ENCODE measurements around the gene PHACTR1. TPM values are rescaled to one million over a fixed set of nuclear protein-coding genes. Genes with fewer than 3 reads are reported as not detected.

Gene PHACTR1
- polyA plus RNA-seq, 1 of the 3 experiments (the other 2 are of a cell fraction), result 0.12 TPM

GRCh38 chr6:13098006-13098405, 381.4 kb downstream of the PHACTR1 start:
- Histone ChIP-seq H3K79me2 (ENCODE audit: insufficient read depth) (no peaks in the 10 kb centered on the region), H3K36me3 (replicated peaks in 1 of 2; ENCODE audit: control insufficient read depth in 1 of 2, insufficient read depth in 2 of 2, low read length in 1 of 2) (no peaks in the 10 kb centered on the region), H3K4me2 (no peak overlapping the region), H3K9me2 (no peaks in the 10 kb centered on the region), H3K9ac (no peak overlapping the region), H4K20me1 (ENCODE audit: insufficient read depth) (no peaks in the 10 kb centered on the region), H3K27me3 (ENCODE audit: insufficient read depth) (no peaks in the 10 kb centered on the region), H3K27ac (ENCODE audit: low read depth in 2 of 2, low read length in 1 of 2) (no peak overlapping the region), H3K9me3 (no peaks in the 10 kb centered on the region), H3F3A (replicated peaks; ENCODE audit: insufficient read depth) (no peaks in the 10 kb centered on the region), H2AFZ (ENCODE audit: low read depth) (no peak overlapping the region), H3K4me1 (ENCODE audit: control insufficient read depth in 1 of 2, insufficient read depth in 2 of 2, low read depth in 1 of 2, low read length in 1 of 2) (no peaks in the 10 kb centered on the region; a peak in 2 of 4 replicates), H3K4me3 (ENCODE audit: low read depth in 2 of 2, low read length in 1 of 2) (no peak overlapping the region)
- no peak for DNase-seq
- no peak for TF ChIP-seq TEAD4 (IDR thresholded peaks at IDR 0.05; ENCODE audit: borderline replicate concordance, insufficient read depth)
- no peak for TF ChIP-seq MAX (IDR thresholded peaks at IDR 0.05; ENCODE audit: low read depth)
- TF ChIP-seq GATA2 (CRISPR knock-in tag; IDR thresholded peaks at IDR 0.05), result no peak
- no peak for TF ChIP-seq CHD2 (IDR thresholded peaks at IDR 0.05; ENCODE audit: low read length, partially characterized antibody)
- TF ChIP-seq MXI1 (IDR thresholded peaks at IDR 0.05; ENCODE audit: low read depth, low read length), result no peak
- ChIA-PET POLR2A (no interaction called here), CTCF (interaction anchor here (0.9 kb wide), 1 partner anchor 10 kb away, joined by 4 read pairs; no protein-coding TSS in a partner anchor)

- 43% methylated on average over 5 of the region's 5 CpGs for WGBS (ENCODE audit: low lambda C conversion rate)
- TF ChIP-seq TEAD4 (IDR thresholded peaks at IDR 0.05; ENCODE audit: borderline replicate concordance, insufficient read depth), result no peak
- no peak for TF ChIP-seq RXRA (IDR thresholded peaks at IDR 0.05; ENCODE audit: borderline replicate concordance, low read depth)
- no peak for TF ChIP-seq MXI1 (IDR thresholded peaks at IDR 0.05; ENCODE audit: low read depth, low read length)
- no peak for TF ChIP-seq TAF1 (IDR thresholded peaks at IDR 0.05; ENCODE audit: borderline replicate concordance, low read depth, low read length)
- no peak for TF ChIP-seq YY1 (IDR thresholded peaks at IDR 0.05; ENCODE audit: low read depth)
- no peak for TF ChIP-seq ZBTB33 (IDR thresholded peaks at IDR 0.05; ENCODE audit: borderline replicate concordance, low read depth)
- no peak for TF ChIP-seq NFIC (IDR thresholded peaks at IDR 0.05; ENCODE audit: borderline replicate concordance)
- TF ChIP-seq FOXJ3 (CRISPR knock-in tag; IDR thresholded peaks at IDR 0.05), result no peak
- no peak for TF ChIP-seq USF1 (IDR thresholded peaks at IDR 0.05; ENCODE audit: borderline replicate concordance, low read depth)
- TF ChIP-seq MEF2A (IDR thresholded peaks at IDR 0.05; ENCODE audit: borderline replicate concordance, low read depth), result no peak
- TF ChIP-seq IRF3 (IDR thresholded peaks at IDR 0.05; ENCODE audit: low read depth, low read length), result no peak
- no peak for TF ChIP-seq CTCF (IDR thresholded peaks at IDR 0.05)
- no peak for TF ChIP-seq GATA2 (CRISPR knock-in tag; IDR thresholded peaks at IDR 0.05)
- TF ChIP-seq EP300 (IDR thresholded peaks at IDR 0.05; ENCODE audit: borderline replicate concordance in 1 of 2, low read depth in 1 of 2, low read length in 1 of 2), result no peak
- no peak for TF ChIP-seq JUND (IDR thresholded peaks at IDR 0.05)
- TF ChIP-seq FOSL2 (IDR thresholded peaks at IDR 0.05; ENCODE audit: borderline replicate concordance, low read depth), result no peak
- TF ChIP-seq RAD21 (IDR thresholded peaks at IDR 0.05; ENCODE audit: low read length), result no peak
- no peak for TF ChIP-seq GABPA (IDR thresholded peaks at IDR 0.05; ENCODE audit: low read depth)
- no peak overlapping the region for H2AFZ ChIP-seq (ENCODE audit: low read depth)
- H3K4me1 ChIP-seq (ENCODE audit: control insufficient read depth in 1 of 2, insufficient read depth in 2 of 2, low read depth in 1 of 2, low read length in 1 of 2), result no peaks in the 10 kb centered on the region; a peak in 2 of 4 replicates
- H3K4me3 ChIP-seq (ENCODE audit: low read depth in 2 of 2, low read length in 1 of 2), result no peak overlapping the region
- H3K79me2 ChIP-seq (ENCODE audit: insufficient read depth), result no peaks in the 10 kb centered on the region
- no peaks in the 10 kb centered on the region for H3K9me3 ChIP-seq
- H3K9me2 ChIP-seq, result no peaks in the 10 kb centered on the region
- POLR2A ChIA-PET, result no interaction called here
- no peaks in the 10 kb centered on the region for H3K36me3 ChIP-seq (replicated peaks in 1 of 2; ENCODE audit: control insufficient read depth in 1 of 2, insufficient read depth in 2 of 2, low read length in 1 of 2)
- no peak overlapping the region for H3K4me2 ChIP-seq
- H3K27me3 ChIP-seq (ENCODE audit: insufficient read depth), result no peaks in the 10 kb centered on the region
- CTCF ChIA-PET, result interaction anchor here (0.8 to 0.9 kb wide), 2 partner anchors 8 to 9 kb away, joined by 4 read pairs; no protein-coding TSS in a partner anchor
- DNase-seq, result no peak
- no peak overlapping the region for H3K9ac ChIP-seq
- no peak overlapping the region for H3K27ac ChIP-seq (ENCODE audit: low read depth in 2 of 2, low read length in 1 of 2)
- H4K20me1 ChIP-seq (ENCODE audit: insufficient read depth), result no peaks in the 10 kb centered on the region
- no peaks in the 10 kb centered on the region for H3F3A ChIP-seq (replicated peaks; ENCODE audit: insufficient read depth)
These were observed 382.4 kb downstream of the PHACTR1 start for GRCh38 chr6:13098793-13099570.

Data from SK-N-SH (cell line).